Measurements from ENCODE around the gene CCDC73. TPM values are rescaled to one million over a fixed set of nuclear protein-coding genes. Genes with fewer than 3 reads are reported as not detected.

Gene CCDC73
- total RNA-seq, 6 donors from 2014 or later, result 0.15 to 0.20 TPM; not detected in 4

GRCh38 chr11:32576456-32576855 is 218.0 kb downstream of the CCDC73 start:
- no peak for DNase-seq
- WGBS, 2 donors, result 94 to 100% methylated on average over 1 of the region's 1 CpG
- no peaks in the 10 kb centered on the region for H3K9me3 ChIP-seq

GRCh38 chr11:32575070-32575469 is 219.4 kb downstream of the CCDC73 start:
- Histone ChIP-seq H3K27me3 (no peaks in the 10 kb centered on the region), H3K9me3 (no peaks in the 10 kb centered on the region), H3K36me3 (no peaks in the 10 kb centered on the region), H3K4me1 (no peaks in the 10 kb centered on the region), H3K4me3 (no peak overlapping the region), H3K27ac (no peak overlapping the region)
- 64 to 73% methylated on average over 2 of the region's 2 CpGs for WGBS, 2 donors
- no peak for TF ChIP-seq EP300 (IDR thresholded peaks at IDR 0.05)
- no peak for TF ChIP-seq POLR2A (IDR thresholded peaks at IDR 0.05)
- TF ChIP-seq POLR2AphosphoS5 (IDR thresholded peaks at IDR 0.05), result no peak
- TF ChIP-seq CTCF (IDR thresholded peaks at IDR 0.05), result no peak
- no peak for DNase-seq
- ATAC-seq (ENCODE audit: low FRiP score in 2 of 2), result no peak

More at GRCh38 chr11:32576456-32576855, 218.0 kb downstream of the CCDC73 start:
- no peak overlapping the region for H3K27ac ChIP-seq
- H3K36me3 ChIP-seq, result no peaks in the 10 kb centered on the region
- no peaks in the 10 kb centered on the region for H3K4me1 ChIP-seq
- H3K4me3 ChIP-seq, result no peak overlapping the region
- ATAC-seq (ENCODE audit: low FRiP score in 2 of 2), result no peak
- TF ChIP-seq EP300 (IDR thresholded peaks at IDR 0.05) (no peak), POLR2A (IDR thresholded peaks at IDR 0.05) (no peak), CTCF (IDR thresholded peaks at IDR 0.05) (no peak), POLR2AphosphoS5 (IDR thresholded peaks at IDR 0.05) (no peak)
- H3K27me3 ChIP-seq, result no peaks in the 10 kb centered on the region

GRCh38 chr11:32574421-32574820 is 220.0 kb downstream of the CCDC73 start:
- Histone ChIP-seq H3K9me3 (no peaks in the 10 kb centered on the region), H3K27me3 (no peaks in the 10 kb centered on the region), H3K4me1 (no peaks in the 10 kb centered on the region), H3K4me3 (no peak overlapping the region), H3K27ac (no peak overlapping the region), H3K36me3 (no peaks in the 10 kb centered on the region)
- WGBS, 2 donors, result 75 to 77% methylated on average over 4 of the region's 4 CpGs
- TF ChIP-seq EP300 (IDR thresholded peaks at IDR 0.05), result no peak
- no peak for TF ChIP-seq CTCF (IDR thresholded peaks at IDR 0.05)
- no peak for TF ChIP-seq POLR2A (IDR thresholded peaks at IDR 0.05)
- no peak for TF ChIP-seq POLR2AphosphoS5 (IDR thresholded peaks at IDR 0.05)
- ATAC-seq (ENCODE audit: low FRiP score in 2 of 2), result no peak
- no peak for DNase-seq

GRCh38 chr11:32573228-32573627 is 221.2 kb downstream of the CCDC73 start:
- no peaks in the 10 kb centered on the region for H3K36me3 ChIP-seq
- no peak overlapping the region for H3K27ac ChIP-seq
- H3K9me3 ChIP-seq, result no peaks in the 10 kb centered on the region
- H3K4me3 ChIP-seq, result no peak overlapping the region
- TF ChIP-seq POLR2A (IDR thresholded peaks at IDR 0.05), result no peak
- 55 to 69% methylated on average over 4 of the region's 4 CpGs for WGBS, 2 donors
- no peaks in the 10 kb centered on the region for H3K4me1 ChIP-seq
- DNase-seq, result no peak
- H3K27me3 ChIP-seq, result no peaks in the 10 kb centered on the region
- ATAC-seq (ENCODE audit: low FRiP score in 2 of 2), result no peak

GRCh38 chr11:32571039-32571438 is 223.4 kb downstream of the CCDC73 start:
- no peak for TF ChIP-seq POLR2AphosphoS5 (IDR thresholded peaks at IDR 0.05)
- DNase-seq, result no peak

GRCh38 chr11:32569313-32569881 is 225.1 kb downstream of the CCDC73 start:
- TF ChIP-seq CTCF (IDR thresholded peaks at IDR 0.05), result no peak
- TF ChIP-seq EP300 (IDR thresholded peaks at IDR 0.05), result no peak
- TF ChIP-seq POLR2A (IDR thresholded peaks at IDR 0.05), result no peak
- TF ChIP-seq POLR2AphosphoS5 (IDR thresholded peaks at IDR 0.05), result no peak

More at GRCh38 chr11:32571039-32571438, 223.4 kb downstream of the CCDC73 start:
- Histone ChIP-seq H3K9me3 (no peaks in the 10 kb centered on the region), H3K36me3 (no peaks in the 10 kb centered on the region), H3K4me1 (no peaks in the 10 kb centered on the region), H3K27ac (no peak overlapping the region), H3K27me3 (no peaks in the 10 kb centered on the region), H3K4me3 (no peak overlapping the region)
- ATAC-seq (ENCODE audit: low FRiP score in 2 of 2), result no peak
- WGBS, 2 donors, result 37 to 55% methylated on average over 10 of the region's 10 CpGs

More at GRCh38 chr11:32569313-32569881, 225.1 kb downstream of the CCDC73 start:
- Histone ChIP-seq H3K4me1 (no peaks in the 10 kb centered on the region), H3K4me3 (no peak overlapping the region), H3K36me3 (no peaks in the 10 kb centered on the region), H3K27me3 (no peaks in the 10 kb centered on the region), H3K27ac (no peak overlapping the region), H3K9me3 (no peaks in the 10 kb centered on the region)
- DNase-seq (no peak), ATAC-seq (ENCODE audit: low FRiP score in 2 of 2) (no peak)
- 67 to 69% methylated on average over 4 of the region's 4 CpGs for WGBS, 2 donors

All from upper lobe of left lung (tissue), 6 donors.